T47D (cell line): Measurements from ENCODE around the gene KLK15.
A peak's percentile ranks its signal among the peaks of the same experiment; 100 is the strongest.

Source experiments
- DNase-seq, 2 experiments: peaks; one replicate each; pipeline versions ENCODE4 v3.0.0 to v3.0.0-alpha.2; 2011 to 2012; ENCODE audit warnings: low read depth in 1 of 2, low spot score in 1 of 2
- JUND ChIP-seq: IDR thresholded peaks from 2 replicates; pipeline ENCODE4 v1.6.1; 2012; ENCODE audit warnings: low read depth
- in situ Hi-C: cut with HindIII; loops from 2 replicates; pipeline ENCODE4 v1.10.0; 2016; ENCODE audit warnings: low sequenced_read_pairs, low pct_unique_long_range_greater_than_20kb

KLK15 gene

GRCh38 chr19:50836543-50837195 lies 3.3 kb upstream of the KLK15 start:
- in situ Hi-C loops, result no loop called here
- no peak for TF ChIP-seq JUND
- DNase-seq, result no peak

GRCh38 chr19:50835785-50836542 lies 2.6 kb upstream of the KLK15 start:
- in situ Hi-C loops, result no loop called here
- TF ChIP-seq JUND, result no peak
- DNase-seq, result peak; percentile 79 to 84

GRCh38 chr19:50835103-50835784 lies 1.9 kb upstream of the KLK15 start:
- peak in 1 of 2 experiments; percentile 29 for DNase-seq
- no peak for TF ChIP-seq JUND
- in situ Hi-C loops, result no loop called here

- in situ Hi-C loops, result no loop called here
- DNase-seq, result no peak
- TF ChIP-seq JUND, result no peak
Measured at GRCh38 chr19:50833802-50834167, 411 bp upstream of the KLK15 start.

DNA sequence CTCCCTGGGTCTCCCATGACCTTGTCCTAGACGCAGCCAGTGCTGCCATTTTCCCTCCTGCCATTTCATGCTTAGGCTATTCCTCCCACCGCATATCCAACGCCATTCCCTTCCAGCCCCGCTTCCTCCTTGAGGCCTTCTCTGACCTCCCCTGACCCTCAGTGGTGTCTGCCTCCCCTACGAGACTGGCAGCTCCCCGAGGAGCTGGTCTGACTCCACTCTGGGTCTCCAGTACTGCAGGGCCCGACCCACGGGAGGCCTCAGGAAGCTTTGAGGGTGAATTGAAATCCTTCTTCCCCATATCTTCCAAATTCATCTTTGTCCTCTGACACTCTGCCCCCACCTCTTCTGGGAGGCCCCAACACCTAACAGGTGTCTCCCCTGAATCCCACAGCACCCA lies 708 bp downstream of the KLK15 start:
- TF ChIP-seq JUND, result no peak
- in situ Hi-C loops, result no loop called here
- no peak for DNase-seq

DNA sequence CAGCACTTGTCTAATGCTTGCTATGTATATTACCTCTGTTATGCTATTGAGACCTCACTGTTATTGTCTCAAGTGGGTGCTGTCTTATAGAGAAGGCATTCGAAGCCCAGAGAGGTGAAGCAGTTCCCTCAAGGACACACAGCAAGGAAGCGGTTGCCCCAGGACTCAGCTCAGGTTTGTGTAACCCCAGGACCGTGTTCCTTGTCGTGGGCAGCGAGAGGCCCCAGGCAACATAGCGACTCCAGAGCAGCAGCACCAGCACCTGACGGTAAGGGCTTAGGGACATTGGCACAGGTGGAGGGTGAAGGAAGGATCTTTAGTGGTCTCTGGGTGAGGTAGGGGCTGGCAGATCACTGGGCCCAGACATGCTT lies 2.4 kb downstream of the KLK15 start:
- DNase-seq, result no peak
- TF ChIP-seq JUND, result no peak
- in situ Hi-C loops, result no loop called here

- in situ Hi-C loops, result no loop called here
- no peak for DNase-seq
- TF ChIP-seq JUND, result no peak
Measured at GRCh38 chr19:50830266-50831025, 2.9 kb downstream of the KLK15 start.

- TF ChIP-seq JUND, result no peak
- DNase-seq, result no peak
- in situ Hi-C loops, result no loop called here
Measured at GRCh38 chr19:50829801-50830200, 3.6 kb downstream of the KLK15 start.

DNA sequence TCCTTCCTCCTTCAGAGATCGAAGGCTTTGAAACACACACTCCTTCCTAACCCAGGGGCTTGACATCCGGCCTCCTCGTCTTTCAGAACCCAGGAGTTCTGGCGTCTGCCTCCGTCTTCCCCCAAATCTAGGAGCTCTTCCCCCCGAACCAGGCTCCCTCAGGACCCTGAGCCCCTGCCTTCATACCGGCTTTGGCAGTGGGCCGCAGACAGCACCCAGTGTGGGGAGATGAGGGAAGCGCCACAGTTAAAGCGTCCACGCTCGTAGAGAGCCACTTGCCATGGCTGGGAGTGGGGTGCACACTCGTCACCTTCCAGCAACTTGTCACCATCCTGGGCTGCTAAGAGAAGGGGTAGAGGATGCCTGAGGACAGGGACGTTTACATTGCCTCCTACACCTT lies 5.9 kb downstream of the KLK15 start:
- TF ChIP-seq JUND, result no peak
- in situ Hi-C loops, result no loop called here

GRCh38 chr19:50826492-50827240 lies 6.7 kb downstream of the KLK15 start:
- no peak for DNase-seq
- in situ Hi-C loops, result no loop called here
- no peak for TF ChIP-seq JUND

More for the DNA sequence above, 5.9 kb downstream of the KLK15 start:
- DNase-seq, result no peak

- in situ Hi-C loops, result no loop called here
- no peak for TF ChIP-seq JUND
- no peak for DNase-seq
Measured at GRCh38 chr19:50823389-50824042, 9.9 kb downstream of the KLK15 start, which contains the start of gene KLK1. TSS of gene KLK1 (minus strand) at chr19:50823787. CDS start at chr19:50823748, 39 bp downstream.
